Pancreas (tissue), 10 donors: ENCODE measurements around the gene DYNLT3. TPM values are rescaled to one million over a fixed set of nuclear protein-coding genes. Genes with fewer than 3 reads are reported as not detected.

Source experiments
- ATAC-seq, 4 donors: fragments of 200-7000 bp; cut with Tn5 transposase; one replicate each; pipeline versions ENCODE4 v1.8.0 to v1.9.1; 2020; ENCODE audit warnings: mild to moderate bottlenecking in 4 of 4, moderate library complexity in 4 of 4
- DNase-seq, 6 donors: peaks; one replicate each; pipeline ENCODE4 v3.0.0-alpha.2; 2020
- FAIRE-seq: peaks from 2 replicates; lab custom pipeline; 2012; peaks lifted over from hg19 to GRCh38; lab: Jason Lieb, UNC
- H3K27ac ChIP-seq, 4 donors: fragments of 200-600 bp; sonication (generic); 1 replicate in 3 of 4; 2 replicates in 1 of 4; pipeline versions ENCODE4 v1.5.0 to v1.8.0; 2020
- H3K27me3 ChIP-seq, 4 donors: fragments of 200-600 bp; one replicate each; pipeline ENCODE4 v1.8.0; 2021
- H3K36me3 ChIP-seq, 3 donors: fragments of 200-600 bp; sonication (generic) in 1 of 3; one replicate each; pipeline versions ENCODE4 v1.5.0 to v1.8.0; 2020 to 2021
- H3K4me1 ChIP-seq, 3 donors: fragments of 200-600 bp; one replicate each; pipeline ENCODE4 v1.8.0; 2021
- H3K4me3 ChIP-seq, 4 donors: fragments of 200-600 bp; sonication (generic) in 2 of 4; one replicate each; pipeline versions ENCODE4 v1.5.0 to v1.8.0; 2020 to 2021
- H3K9me3 ChIP-seq, 4 donors: fragments of 200-600 bp; one replicate each; pipeline ENCODE4 v1.8.0; 2021
- CTCF ChIP-seq, 4 donors: fragments of 200-600 bp; sonication (generic) in 3 of 4; IDR thresholded peaks; one replicate each; pipeline versions ENCODE4 v1.5.0 to v1.8.0; 2021; ENCODE audit warnings: antibody characterized with exemption in 4 of 4
- WGBS, 2 donors: extraction: QIAGEN DNeasy Blood & Tissue Kit; methylation state at CpG; one replicate each; pipeline ENCODE4 v1.1.7; 2013; 5-methylcytosine and 5-hydroxymethylcytosine counted together
- intact Hi-C, 3 donors: fragments of 100-400 bp; cut with DNase I; formaldehyde crosslinking; loops; one replicate each; pipeline versions ENCODE4 v1.11.1 to v1.14.2; 2022
- polyA plus RNA-seq, 2 donors: library from polyadenylated mRNA; stranded (reverse); fragments of 200-250 nt; gene quantifications; one replicate each; pipeline ENCODE4 v1.2.3, GENCODE V29; 2013
- total RNA-seq, 6 donors: library from RNA; stranded (reverse); fragmentation: NEBNext Ultra II Directional in 4 of 6; extraction: Animal tissue kit (Norgen Biotek cat#: 25700) in 4 of 6; gene quantifications; one replicate each; pipeline versions ENCODE4 v1.2.1 to v1.2.4, GENCODE V29; 2021 to 2023
- donor health status: healthy with polysubstance abuse.
- donor health status: DM: no; HTN: no; CAD: no; lungs with moderate emphysema.
- donor health status: DM: no; HTN: no; CAD: no.
- donor health status: control.
- donor health status: control.
- donor health status: Bipolar disorder and iron deficiency.
- donor health status: DM: yes; HTN: yes; CAD: no.
- donor health status: DM: no; HTN: no; CAD: no.
- donor health status: DM: no; HTN: no; CAD: no.
- donor health status: DM: yes; HTN: yes; CAD: no.

The DYNLT3 gene
- total and polyA plus RNA-seq, 8 donors = 5.0 to 18.8 (median 7.9) TPM

- FAIRE-seq (no peak), ATAC-seq (no peak), DNase-seq (no peak)
- 50 to 79% methylated on average over 4 of the region's 4 CpGs for WGBS, 2 donors
- no peaks in the 10 kb centered on the region for H3K9me3 ChIP-seq
- no peak overlapping the region for H3K4me3 ChIP-seq
- no peaks in the 10 kb centered on the region for H3K4me1 ChIP-seq
- no peak for TF ChIP-seq CTCF (IDR thresholded peaks at IDR 0.05)
- no peak overlapping the region for H3K27ac ChIP-seq
- intact Hi-C loops = no loop called here
- peaks cover 0 to 5% (median 2%) of the 10 kb centered on the region in 4 donors for H3K27me3 ChIP-seq
- no peaks in the 10 kb centered on the region for H3K36me3 ChIP-seq
These were observed 12.4 kb downstream of the DYNLT3 start for GRCh38 chrX:37834937-37835336.

GRCh38 chrX:37830371-37830770, 17.0 kb downstream of the DYNLT3 start:
- no peak overlapping the region for H3K4me3 ChIP-seq
- DNase-seq (no peak), FAIRE-seq (peak; percentile 85), ATAC-seq (no peak)
- no peak overlapping the region for H3K27ac ChIP-seq
- no peaks in the 10 kb centered on the region for H3K9me3 ChIP-seq
- no peaks in the 10 kb centered on the region for H3K36me3 ChIP-seq
- intact Hi-C loops = no loop called here
- H3K27me3 ChIP-seq = peaks cover 0 to 4% (median 2%) of the 10 kb centered on the region in 4 donors
- H3K4me1 ChIP-seq = no peaks in the 10 kb centered on the region
- 39 to 53% methylated on average over 1 of the region's 1 CpG for WGBS, 2 donors
- no peak for TF ChIP-seq CTCF (IDR thresholded peaks at IDR 0.05)

- intact Hi-C loops = loop anchor here in 1 of 3 donors (5.0 to 10.0 kb wide), 2 partner anchors 85 to 322 kb away; no protein-coding TSS in a partner anchor
These were observed 17.6 kb downstream of the DYNLT3 start for GRCh38 chrX:37829721-37830120.

GRCh38 chrX:37825215-37825842, 22.0 kb downstream of the DYNLT3 start:
- FAIRE-seq (peak; percentile 26), DNase-seq (peak in 4 of 6 donors; percentile 2 to 46 (median 28))
- intact Hi-C loops = loop anchor here in 1 of 3 donors (5.0 to 10.0 kb wide), 2 partner anchors 81 to 318 kb away; no protein-coding TSS in a partner anchor

More at GRCh38 chrX:37829721-37830120, 17.6 kb downstream of the DYNLT3 start:
- Histone ChIP-seq H3K4me3 (no peak overlapping the region), H3K27ac (no peak overlapping the region), H3K36me3 (no peaks in the 10 kb centered on the region), H3K4me1 (peaks cover 0 to 3% (median 0%) of the 10 kb centered on the region in 3 donors), H3K27me3 (peaks cover 0 to 4% (median 2%) of the 10 kb centered on the region in 4 donors), H3K9me3 (no peaks in the 10 kb centered on the region)
- ATAC-seq (no peak), FAIRE-seq (peak; percentile 92), DNase-seq (no peak)
- WGBS, 2 donors = 35 to 62% methylated on average over 1 of the region's 1 CpG
- no peak for TF ChIP-seq CTCF (IDR thresholded peaks at IDR 0.05)

More at GRCh38 chrX:37825215-37825842, 22.0 kb downstream of the DYNLT3 start:
- ATAC-seq = peak; percentile 77 to 97 (median 90)
- H3K9me3 ChIP-seq = no peaks in the 10 kb centered on the region
- H3K4me1 ChIP-seq = peaks cover 0 to 4% (median 0%) of the 10 kb centered on the region in 3 donors
- no peak overlapping the region for H3K4me3 ChIP-seq
- 2 to 4% methylated on average over 3 of the region's 3 CpGs for WGBS, 2 donors
- no peak overlapping the region for H3K27ac ChIP-seq
- H3K27me3 ChIP-seq = peaks cover 0 to 4% (median 0%) of the 10 kb centered on the region in 4 donors
- TF ChIP-seq CTCF (IDR thresholded peaks at IDR 0.05) = peak; percentile 74 to 84 (median 80)
- no peaks in the 10 kb centered on the region for H3K36me3 ChIP-seq
